ENCODE data around the gene RGL2.
"Not testable (repeated sequence)": the region's sequence is repeated elsewhere in the genome, so short reads cannot be mapped to it uniquely, and the experiment has no call there.

Gene RGL2

DNA sequence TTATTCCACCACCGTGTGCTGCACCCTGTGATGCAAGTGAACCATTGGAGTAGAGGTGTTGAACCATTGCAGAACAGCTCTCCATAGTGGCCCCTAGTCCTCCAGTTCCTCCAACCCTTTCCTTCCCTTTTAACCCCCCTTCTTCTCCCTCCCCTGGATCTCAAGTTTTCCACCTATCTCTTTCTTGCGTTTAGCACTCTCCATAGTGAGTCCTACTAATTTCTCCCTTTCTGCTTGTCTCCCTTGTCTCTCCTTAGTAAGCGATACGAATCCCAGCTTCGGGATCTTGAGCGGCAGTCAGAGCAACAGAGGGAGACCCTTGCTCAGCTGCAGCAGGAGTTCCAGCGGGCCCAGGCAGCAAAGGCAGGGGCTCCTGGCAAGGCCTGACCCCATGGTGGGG, 8.3 kb downstream of the RGL2 start:
- no peak for DNase-seq

DNA sequence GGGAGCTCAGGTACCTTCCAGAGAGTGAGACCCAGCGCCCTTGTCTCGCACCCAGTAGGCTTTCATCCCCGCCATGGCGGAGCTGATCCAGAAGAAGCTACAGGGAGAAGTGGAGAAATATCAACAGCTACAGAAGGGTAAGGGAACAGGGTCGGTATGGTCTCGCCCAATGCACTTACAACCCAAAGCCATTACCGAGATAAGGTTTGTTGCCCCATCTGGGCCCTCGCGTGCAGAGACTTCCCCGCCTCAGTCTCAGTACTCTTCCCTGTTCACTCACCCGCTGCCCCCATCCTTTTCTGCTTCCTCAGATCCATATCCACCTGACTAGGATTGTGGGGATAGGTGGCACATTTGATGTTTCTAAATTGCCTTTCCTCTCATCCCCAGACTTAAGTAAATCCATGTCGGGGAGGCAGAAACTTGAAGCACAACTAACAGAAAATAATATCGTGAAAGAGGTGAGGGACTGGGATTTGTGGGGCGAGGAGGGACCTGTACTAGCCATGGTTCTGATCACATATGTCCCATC, 8.9 kb downstream of the RGL2 start:
- DNase-seq: no peak

DNA sequence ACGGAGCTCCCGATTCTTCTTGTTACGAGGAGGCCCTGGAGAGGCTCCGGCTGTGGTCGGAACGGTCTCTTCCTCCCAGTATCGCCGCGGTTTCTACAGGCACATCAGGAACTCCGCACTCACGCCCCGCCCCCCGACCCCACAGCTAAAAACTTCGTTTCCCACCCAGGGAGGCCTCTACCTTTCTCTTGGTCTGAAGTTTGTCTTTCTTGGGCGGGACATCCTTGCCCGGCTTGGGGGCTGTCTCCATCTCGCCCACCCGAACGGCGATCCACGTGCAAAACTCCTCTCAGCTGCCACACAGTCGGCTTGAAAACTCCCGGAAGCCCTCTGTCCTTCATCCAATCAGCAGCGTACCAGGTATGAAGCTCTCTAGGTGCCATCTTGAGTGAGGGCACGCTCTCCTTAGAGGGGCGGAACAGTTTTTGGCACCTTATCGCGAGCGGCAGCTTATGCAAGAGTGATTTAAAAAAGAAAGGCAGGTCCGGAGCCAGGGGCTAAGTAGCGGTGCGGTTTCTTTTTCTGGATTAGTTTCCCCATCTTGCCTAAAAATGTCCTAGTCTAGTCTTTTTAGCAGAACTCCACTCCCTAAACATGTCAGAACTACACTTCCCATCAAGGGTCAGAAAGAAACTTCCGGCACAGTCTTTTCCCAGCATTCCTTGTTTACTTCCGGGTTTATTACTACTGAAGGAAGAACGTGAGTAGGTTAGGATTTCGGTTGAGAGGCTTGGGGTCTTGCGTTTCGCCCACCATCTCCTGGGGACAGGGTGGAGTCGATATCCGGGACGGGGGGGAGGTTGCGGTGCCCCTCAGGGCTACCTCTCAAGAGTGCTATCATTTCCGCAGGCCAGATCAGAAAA, 9.6 kb downstream of the RGL2 start, which contains the start of the genes PFDN6 and WDR46:
TSS of gene PFDN6 (plus strand) at position 681 of the 863 bp plus-strand sequence. CDS start 256 bp downstream, outside the sequence.
TSS of gene WDR46 (minus strand) at position 319 of the 863 bp plus-strand sequence. CDS start at position 250, 69 bp downstream.
- peak; percentile 92 for DNase-seq

DNA sequence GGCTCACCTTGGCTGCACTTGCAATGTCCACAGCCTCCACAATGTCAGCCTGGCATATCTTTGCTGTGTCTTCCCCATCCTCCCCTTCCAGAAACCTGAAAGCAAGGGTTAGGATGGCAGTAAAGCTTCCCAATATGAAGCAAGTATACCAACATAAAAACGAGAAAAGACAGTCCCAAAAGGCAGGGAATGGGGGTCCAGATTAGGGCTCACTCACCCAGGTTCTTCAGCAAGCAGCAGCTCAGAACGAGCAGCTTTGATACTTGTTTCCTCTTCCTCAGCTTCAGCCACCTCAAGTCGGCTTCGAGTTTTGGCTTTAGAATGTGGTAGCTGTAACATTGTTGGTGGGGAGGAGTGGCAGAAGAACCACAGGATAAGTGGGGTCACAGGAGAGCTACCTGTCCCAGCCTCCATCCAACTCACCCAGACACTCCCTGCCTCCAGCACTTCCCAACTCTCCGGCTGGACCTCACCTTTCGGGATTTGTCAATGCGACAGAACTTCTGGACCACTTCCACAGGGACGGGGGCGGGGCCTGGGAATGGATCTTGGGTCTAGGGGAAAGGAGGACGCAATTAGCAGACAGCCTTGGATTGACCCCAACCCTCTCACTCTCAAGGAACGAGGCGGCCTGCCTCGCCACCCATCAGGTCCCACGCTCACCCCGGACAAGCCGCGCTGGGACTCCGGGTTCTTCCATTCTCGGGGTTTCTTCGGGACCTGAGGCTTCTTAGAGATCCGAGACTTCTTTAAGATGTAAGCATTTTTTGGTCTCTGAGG, 10.4 kb downstream of the RGL2 start:
- no peak for DNase-seq

DNA sequence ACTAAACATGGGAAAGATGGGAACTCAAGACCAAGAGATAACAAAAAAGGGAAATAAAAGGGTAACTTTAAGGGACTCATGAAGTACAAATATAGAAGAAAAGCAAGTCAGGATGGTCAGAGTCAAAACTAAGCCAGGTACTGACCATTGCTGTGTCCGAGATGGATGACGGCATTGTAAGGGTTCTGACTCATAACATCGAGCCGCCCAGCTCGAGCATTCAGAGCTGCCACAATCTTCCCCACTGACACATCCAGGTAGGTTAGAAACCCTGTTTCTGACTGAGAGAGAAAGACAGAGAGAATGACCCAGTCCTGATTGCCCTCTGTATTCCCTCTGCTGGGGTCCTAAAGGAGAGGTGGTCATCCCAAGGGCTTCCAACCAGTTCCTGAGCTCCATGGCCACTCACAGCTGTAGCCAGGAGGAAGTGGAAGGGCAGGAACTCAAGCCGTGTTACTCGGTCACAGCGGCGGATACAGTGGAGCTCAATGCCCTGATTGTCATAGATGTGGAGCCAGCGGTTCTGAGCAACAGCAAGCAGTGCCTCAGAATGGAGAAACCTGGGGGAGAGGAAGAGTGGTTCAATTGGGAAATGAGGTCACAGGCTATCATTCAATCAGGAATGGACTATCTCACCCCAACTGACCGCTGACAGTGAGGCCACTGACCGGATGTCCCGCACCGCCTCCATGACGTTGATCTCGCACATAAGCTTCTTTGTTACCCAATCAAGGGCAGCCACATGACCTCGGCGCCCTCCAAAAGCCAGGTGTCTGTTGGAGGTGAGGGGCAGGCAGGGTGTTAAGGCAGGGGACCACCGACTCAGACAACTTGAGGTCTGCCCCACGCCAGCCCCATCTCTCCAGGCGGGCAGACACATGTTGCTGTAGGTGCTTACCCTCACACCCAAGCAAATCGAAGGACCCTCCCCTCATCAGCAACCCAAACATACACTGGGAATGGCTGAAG, 11.5 kb downstream of the RGL2 start:
- DNase-seq: no peak

DNA sequence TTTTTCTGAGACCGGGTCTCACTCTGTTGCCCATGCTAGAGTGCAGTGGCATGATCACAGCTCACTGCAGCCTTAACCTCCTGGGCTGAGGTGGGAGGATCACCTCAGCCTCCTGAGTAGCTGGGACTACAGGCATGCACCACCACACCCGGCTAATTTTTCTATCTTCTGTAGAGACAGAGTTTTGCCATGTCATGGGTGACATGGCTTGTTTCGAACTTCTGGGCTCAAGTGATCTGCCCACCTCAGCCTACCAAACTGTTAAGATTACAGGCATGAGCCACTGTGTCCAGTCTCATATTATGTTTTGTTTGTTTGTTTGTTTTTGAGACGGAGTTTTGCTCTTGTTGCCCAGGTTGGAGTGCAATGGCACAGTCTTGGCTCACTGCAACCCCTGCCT, 13.5 kb downstream of the RGL2 start:
- DNase-seq: not testable (repeated sequence)

DNA sequence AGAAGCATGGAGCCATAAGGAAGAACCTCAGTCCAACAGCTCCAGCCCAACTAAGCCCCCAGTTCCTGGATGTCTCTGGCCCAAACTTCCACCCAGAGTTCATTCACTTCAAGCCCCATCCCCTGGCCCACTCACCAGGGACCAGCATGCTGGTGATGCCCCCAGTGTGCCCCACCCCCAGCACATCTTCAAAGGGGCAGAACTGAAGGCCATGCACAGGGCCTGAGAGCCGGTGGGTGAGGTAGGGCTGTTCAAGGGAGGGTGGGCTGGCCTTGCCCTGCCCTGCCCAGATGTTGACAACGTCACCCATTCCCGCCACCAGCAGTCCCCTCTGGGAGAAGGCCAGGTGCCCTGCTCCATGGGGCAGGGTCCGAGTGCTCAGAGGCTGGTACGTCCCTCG, 18.2 kb downstream of the RGL2 start:
- no peak for DNase-seq

DNA sequence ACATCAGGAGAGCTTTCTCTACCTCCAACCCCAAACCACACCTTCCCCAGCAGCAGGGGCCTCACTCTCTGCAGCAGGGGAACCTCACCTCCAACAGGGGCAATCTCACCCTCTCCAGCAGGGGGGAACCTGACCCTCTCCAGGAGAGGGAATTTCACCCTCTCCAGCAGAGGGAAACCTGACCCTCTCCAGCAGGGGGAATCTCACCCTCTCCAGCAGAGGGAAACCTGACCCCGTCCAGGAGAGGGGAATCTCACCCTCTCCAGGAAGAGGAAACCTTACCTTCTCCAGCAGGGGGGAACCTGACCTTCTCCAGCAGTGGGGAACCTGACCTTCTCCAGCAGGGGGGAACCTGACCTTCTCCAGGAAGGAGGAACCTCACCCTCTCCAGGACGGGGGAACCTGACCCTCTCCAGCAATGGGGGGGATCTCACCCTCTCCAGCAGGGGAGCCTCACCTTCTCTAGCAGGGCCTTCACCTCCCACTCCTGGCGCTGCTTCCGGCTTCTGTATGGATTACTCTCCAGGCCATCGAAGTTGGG, 18.7 kb downstream of the RGL2 start:
- DNase-seq: peak; percentile 55

DNA sequence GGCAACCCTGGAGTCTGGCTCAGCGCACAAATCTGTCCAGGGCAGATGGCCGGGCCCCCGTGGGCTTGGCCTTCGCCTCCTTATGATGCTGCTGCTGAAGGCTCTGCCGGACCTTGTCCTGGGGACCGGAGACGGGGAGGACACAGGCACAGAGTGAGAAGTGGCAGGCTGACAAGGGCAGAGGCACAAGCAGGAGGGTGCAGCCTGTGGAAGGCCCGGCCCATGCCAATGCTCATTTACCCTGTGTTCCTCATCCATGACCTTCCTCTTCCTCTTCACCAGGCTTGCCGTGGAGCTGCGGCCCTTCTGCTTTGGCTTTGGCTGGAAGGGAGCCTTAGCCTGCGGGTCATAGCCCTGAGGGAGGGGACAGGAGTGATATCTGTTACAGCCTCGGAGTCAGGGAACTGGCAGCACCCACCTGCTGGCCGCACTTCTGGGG, 19.5 kb downstream of the RGL2 start:
- DNase-seq: no peak

DNA sequence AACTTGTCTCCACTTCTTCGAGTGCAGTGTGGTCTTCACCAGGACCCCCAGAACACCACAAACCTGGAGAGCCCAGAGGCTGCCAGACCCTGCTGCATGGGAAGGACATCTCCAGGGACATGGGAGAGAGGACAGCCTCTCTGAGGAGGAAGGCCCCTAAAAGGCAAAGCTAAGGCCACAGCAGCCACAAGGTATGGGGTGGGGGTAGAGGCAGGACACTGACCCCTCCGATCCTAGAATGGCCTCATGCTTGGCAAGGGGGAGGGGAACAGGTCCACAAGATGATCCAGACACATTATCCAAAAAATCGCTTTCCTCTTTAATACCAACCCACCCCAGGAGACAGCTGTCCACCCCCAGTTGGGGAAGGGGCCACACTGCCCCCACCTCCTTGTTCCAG, 19.9 kb downstream of the RGL2 start:
- no peak for DNase-seq

DNA sequence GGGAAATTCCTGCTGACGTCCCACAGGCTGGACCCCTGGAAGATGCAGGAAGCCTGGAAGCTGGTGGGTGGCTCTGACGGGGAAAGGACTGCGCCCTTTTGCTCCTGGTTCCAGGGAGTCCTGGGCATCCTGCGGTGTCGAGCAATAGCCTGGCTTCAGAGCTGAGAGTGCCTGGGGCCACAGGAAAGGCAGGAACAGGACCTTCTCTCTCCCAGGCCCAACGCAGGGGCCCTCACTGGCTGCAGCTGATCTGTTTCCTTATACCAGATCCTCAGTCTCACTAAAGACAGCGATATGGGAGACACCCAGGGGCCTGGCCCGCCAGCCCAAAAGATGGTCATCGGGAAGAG, 20.4 kb downstream of the RGL2 start:
- DNase-seq: no peak

DNA sequence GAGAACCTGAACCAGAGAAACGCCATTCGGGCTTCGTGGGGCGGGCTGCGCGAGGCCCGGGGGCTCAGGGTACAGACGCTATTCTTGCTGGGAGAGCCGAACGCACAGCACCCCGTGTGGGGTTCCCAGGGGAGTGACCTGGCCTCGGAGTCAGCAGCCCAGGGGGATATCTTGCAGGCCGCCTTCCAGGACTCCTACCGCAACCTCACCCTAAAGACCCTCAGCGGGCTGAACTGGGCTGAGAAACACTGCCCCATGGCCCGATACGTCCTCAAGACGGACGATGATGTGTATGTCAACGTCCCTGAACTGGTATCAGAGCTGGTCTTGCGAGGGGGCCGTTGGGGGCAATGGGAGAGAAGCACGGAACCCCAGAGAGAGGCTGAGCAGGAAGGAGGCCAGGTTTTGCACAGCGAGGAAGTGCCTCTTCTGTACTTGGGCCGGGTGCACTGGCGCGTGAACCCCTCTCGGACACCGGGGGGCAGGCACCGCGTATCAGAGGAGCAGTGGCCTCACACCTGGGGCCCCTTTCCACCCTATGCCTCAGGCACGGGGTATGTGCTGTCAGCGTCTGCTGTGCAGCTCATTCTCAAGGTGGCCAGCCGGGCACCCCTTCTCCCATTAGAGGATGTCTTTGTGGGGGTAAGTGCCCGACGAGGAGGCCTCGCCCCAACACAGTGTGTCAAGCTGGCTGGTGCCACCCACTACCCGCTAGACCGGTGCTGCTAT, 20.9 kb downstream of the RGL2 start:
- DNase-seq: no peak

DNA sequence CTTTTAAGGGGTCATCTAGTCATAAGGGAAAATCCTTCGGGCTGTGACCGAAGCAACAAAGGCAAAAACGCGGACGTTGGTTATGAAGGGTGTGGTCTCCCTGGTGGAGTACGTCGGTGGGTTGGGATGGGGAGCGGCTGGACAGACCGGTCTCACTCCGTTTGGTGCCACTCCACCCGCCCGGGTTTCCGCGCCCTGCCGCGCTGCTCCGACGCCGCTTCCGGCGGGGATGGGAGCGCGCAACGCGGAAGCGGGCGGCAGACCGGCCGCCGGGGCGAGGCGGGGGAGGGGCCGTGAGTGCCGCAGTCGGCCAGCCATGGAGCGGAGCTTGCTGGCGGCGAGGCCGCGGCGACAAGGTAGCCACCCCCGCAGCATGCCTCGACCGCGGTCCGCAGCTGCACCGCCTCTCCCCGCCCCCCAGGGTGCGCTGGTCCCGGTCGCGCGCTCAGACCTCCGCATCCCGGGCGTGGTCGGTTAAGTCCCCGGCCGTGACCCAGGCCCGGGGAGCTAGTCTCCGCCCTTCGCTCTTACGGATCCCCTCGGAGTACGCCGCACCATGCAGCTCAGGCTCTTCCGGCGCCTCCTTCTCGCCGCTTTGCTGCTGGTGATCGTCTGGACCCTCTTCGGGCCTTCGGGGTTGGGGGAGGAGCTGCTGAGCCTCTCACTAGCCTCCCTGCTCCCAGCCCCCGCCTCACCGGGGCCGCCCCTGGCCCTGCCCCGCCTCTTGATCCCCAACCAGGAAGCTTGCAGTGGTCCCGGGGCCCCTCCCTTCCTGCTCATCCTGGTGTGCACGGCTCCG, 21.7 kb downstream of the RGL2 start, which contains the start of gene B3GALT4:
TSS of gene B3GALT4 (plus strand) at position 260 of the 799 bp plus-strand sequence. CDS start at position 557, 297 bp downstream.
- peak; percentile 71 for DNase-seq

DNA sequence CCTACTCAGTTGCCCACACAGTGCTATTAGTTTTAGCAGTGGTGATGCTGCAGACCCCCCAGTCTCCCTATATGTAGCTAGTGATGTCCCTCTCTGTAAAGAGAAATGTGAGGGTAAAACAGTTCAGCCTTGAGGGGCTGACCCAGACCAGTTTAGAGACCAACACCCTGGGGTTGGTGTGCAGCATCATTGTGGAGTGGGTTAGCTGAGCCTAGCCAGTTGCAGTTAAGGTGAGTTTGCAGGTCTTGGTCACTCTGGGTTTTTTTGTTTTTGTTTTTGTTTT, 22.2 kb downstream of the RGL2 start:
- DNase-seq: no peak

DNA sequence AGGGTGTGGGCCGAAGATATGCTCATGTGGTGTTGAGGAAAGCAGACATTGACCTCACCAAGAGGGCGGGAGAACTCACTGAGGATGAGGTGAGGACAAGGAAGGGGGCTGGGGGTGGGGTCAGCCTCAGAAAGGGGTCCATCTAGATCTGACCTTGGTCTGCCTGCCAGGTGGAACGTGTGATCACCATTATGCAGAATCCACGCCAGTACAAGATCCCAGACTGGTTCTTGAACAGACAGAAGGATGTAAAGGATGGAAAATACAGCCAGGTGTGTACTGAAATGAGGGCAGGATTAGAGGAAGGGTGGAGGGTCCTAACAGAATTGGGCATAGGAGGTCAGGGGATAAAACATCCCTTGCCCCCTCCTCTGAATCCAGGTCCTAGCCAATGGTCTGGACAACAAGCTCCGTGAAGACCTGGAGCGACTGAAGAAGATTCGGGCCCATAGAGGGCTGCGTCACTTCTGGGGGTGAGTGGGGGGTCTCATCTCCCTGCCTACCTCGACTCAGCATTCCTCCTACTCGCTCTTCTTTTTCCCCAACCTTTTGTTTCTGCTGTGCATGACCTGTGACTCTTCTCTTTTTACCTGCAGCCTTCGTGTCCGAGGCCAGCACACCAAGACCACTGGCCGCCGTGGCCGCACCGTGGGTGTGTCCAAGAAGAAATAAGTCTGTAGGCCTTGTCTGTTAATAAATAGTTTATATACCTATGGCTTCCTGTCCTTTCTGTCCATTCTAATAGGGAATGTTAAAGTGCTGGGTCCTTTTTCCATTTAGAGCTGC, 22.8 kb downstream of the RGL2 start:
- not testable (repeated sequence) for DNase-seq

DNA sequence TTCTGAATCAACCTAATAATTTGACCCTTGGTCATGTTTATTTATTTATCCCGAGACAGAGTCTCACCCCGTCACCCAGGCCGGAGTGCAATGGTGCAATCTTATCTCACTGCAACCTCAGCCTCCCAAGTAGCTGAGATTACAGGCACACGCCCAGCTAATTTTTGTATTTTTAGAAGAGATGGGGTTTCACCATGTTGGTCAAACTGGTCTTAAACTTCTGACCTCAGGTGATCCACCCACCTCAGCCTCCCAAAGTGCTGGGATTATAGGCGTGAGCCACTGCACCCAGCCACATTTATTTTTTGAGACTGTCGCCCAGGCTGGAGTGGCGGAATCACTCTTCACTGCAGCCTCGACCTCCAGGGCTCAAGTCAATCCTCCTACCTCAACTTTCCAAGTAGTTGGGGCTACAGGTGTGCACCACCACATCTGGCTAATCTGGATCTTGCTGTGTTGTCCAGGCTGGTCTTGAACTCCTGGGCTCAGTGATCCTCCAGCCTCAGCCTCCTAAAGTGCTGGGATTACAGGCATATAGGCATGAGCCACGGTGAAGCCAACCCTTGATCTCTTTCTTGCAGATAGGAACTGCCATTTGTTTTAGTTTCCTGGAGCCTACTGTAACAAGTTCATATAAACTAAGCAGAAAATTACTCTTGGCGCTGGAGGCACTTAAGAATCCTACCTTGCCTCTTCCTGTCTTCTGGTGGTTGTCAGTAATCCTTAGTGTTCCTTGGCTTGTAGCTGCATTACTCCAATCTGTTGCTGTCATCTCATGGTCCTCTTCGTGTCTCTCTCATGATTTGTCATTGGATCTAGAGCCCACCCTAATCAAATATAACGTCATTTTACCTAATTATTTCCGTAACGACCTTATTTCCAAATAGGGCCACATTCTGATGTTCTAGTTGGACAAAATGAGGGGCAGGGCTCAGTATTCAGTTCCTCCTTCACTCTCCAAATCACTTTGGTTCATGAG, 24.5 kb downstream of the RGL2 start:
- no peak for DNase-seq

DNA sequence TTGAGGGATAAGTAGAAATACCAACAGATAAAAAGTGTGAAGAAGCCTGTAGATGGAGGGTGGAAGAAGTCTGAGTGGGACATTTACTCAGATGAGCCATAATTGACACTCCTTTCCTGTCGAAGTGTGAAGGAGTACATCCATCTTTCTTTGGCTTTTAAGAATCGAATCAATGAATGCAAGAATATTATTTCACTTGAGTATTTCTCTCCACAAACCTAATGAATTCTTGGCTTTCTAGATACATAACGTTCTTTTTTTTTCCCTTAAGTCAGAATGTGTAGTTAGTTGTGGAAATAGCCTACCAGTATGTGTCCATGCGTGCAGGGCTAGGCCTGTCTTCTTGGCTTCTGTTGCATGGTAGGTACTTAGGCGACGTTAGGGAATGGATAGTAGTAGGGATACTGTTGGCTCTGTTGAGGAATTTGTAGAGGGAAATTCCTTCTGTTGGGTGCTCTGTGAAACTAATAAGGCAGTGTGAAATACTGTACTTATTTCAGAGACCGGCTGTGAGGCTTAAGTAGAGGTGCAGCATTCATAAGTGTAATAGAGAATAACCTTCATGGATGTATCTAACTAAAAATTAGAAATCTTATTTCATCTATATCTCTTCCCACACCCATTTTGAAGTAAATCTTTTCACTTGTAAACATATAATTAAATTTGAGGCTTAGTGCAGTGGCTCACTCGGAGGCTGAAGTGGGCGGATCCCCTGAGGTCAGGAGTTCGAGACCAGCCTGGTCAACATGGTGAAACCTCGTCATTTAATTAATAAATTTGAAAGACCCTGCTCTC, 25.4 kb downstream of the RGL2 start:
- no peak for DNase-seq

Measured in inflammatory macrophage treated with lipopolysaccharide for 4 hours (primary cell).